Mucosa of rectum (tissue), 2 donors: ENCODE results near the gene DDX51.
"Not testable (repeated sequence)": the region's sequence is repeated elsewhere in the genome, so short reads cannot be mapped to it uniquely, and the experiment has no call there.

ENCODE experiments used
- H3K27ac ChIP-seq, 2 donors: one replicate each; pipeline ENCODE4 v1.7.0; 2013; ENCODE audit warnings: inconsistent platforms in 2 of 2, low read depth in 2 of 2, low read length in 2 of 2
- H3K27me3 ChIP-seq, 2 donors: one replicate each; pipeline ENCODE4 v1.7.0; 2013; ENCODE audit warnings: low read length in 2 of 2; ENCODE audit not compliant: control insufficient read depth in 2 of 2, insufficient read depth in 2 of 2
- H3K36me3 ChIP-seq, 2 donors: one replicate each; pipeline ENCODE4 v1.7.0; 2013; ENCODE audit warnings: low read length in 2 of 2; ENCODE audit not compliant: control insufficient read depth in 2 of 2, insufficient read depth in 2 of 2
- H3K4me1 ChIP-seq, 2 donors: one replicate each; pipeline ENCODE4 v1.7.0; 2013; ENCODE audit warnings: low read length in 2 of 2, mild to moderate bottlenecking in 1 of 2; ENCODE audit not compliant: control insufficient read depth in 2 of 2, insufficient read depth in 2 of 2
- H3K4me3 ChIP-seq, 2 donors: one replicate each; pipeline ENCODE4 v1.7.0; 2013; ENCODE audit warnings: low read length in 2 of 2
- H3K9ac ChIP-seq, 2 donors: one replicate each; pipeline ENCODE4 v1.7.0; 2013; ENCODE audit warnings: low read length in 2 of 2, low read depth in 1 of 2, mild to moderate bottlenecking in 1 of 2
- H3K9me3 ChIP-seq, 2 donors: one replicate each; pipeline ENCODE4 v1.7.0; 2013; ENCODE audit warnings: low read length in 2 of 2; ENCODE audit not compliant: control insufficient read depth in 2 of 2
- donor health status: healthy.
- donor health status: Normal muscosa, but diverticular disease.

Gene DDX51

DNA sequence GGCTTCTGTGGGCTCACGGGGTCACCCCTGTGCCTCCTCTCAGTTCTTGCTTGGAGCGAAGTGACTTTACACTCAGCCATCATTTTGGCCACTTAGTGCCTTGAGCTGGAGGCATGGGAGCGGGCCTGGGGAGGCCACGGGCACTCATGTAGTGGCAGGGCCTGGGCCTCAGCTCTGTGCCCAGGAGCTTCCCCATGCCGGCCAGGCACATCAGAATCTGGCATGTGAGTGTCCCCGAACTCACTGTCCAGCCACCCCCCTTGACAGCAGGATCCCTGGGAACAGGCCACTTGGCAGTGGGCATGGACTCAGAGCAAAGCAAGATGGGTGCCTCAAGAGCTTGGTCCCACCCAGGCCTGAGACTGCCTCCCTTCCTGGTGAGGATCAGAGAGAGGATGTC, 29.5 kb downstream of the DDX51 start:
- no peaks in the 10 kb centered on the region for H3K27me3 ChIP-seq
- no peak overlapping the region for H3K4me3 ChIP-seq
- H3K9ac ChIP-seq: no peak overlapping the region
- H3K36me3 ChIP-seq: peaks cover 27 to 38% of the 10 kb centered on the region in 2 donors
- no peak overlapping the region for H3K27ac ChIP-seq
- H3K9me3 ChIP-seq: no peaks in the 10 kb centered on the region
- H3K4me1 ChIP-seq: no peaks in the 10 kb centered on the region

DNA sequence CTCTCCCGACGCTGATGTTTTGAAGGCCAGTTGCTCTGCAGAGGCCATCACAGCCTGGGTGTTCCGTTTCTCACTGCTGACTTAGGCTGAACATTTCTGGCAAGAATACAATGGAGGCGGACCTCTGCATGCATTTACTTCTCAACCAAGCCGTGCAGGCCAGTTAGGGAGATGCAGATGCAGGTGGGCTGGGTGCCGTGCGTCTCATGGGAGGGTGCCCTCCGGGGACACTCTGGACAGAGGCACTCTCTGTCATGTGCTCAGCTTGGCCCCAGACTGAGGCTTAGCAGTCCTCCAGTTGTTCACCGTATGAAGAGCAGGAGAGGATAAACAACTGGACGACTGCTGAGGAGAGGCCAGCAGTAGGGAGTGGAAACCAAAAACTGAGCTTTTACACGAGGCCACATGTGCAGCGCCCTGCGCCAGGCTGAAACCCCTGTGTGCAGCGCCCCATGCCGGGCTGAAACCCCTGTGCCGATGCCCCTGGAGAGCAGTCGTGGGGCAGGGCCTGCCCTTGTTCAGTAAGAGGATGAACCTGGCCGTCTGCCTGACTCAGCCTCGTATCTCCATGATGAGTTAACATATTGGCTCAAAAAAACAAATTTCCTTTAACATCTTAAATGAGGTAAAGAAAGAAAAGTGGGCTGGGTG, 32.3 kb downstream of the DDX51 start:
- Histone ChIP-seq H3K4me1 (no peaks in the 10 kb centered on the region), H3K27ac (no peak overlapping the region), H3K9ac (no peak overlapping the region), H3K4me3 (no peak overlapping the region), H3K27me3 (no peaks in the 10 kb centered on the region), H3K36me3 (peaks cover 24 to 38% of the 10 kb centered on the region in 2 donors), H3K9me3 (no peaks in the 10 kb centered on the region)

DNA sequence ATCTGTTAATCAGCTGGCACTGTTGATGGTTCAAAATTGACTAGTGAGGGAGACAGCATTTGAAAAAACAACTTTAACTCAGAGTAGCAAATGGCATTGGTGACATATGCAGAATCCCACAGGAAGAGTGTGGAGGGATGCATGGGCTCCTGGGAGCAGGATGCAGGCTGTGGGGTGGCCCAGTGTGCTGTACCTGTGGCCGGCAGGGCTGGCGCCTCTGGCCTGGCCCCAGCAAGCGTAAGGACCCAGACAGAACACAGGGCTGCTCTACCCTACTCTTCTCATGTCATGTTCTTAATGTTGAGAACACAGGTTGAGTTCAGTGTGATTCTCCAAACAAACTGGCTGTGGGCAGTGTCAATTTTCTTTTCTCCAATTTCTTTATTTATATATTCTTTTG, 33.4 kb downstream of the DDX51 start:
- H3K27ac ChIP-seq: no peak overlapping the region
- no peaks in the 10 kb centered on the region for H3K9me3 ChIP-seq
- H3K9ac ChIP-seq: no peak overlapping the region
- no peak overlapping the region for H3K4me3 ChIP-seq
- H3K4me1 ChIP-seq: no peaks in the 10 kb centered on the region
- peaks cover 18 to 29% of the 10 kb centered on the region in 2 donors for H3K36me3 ChIP-seq
- no peaks in the 10 kb centered on the region for H3K27me3 ChIP-seq

DNA sequence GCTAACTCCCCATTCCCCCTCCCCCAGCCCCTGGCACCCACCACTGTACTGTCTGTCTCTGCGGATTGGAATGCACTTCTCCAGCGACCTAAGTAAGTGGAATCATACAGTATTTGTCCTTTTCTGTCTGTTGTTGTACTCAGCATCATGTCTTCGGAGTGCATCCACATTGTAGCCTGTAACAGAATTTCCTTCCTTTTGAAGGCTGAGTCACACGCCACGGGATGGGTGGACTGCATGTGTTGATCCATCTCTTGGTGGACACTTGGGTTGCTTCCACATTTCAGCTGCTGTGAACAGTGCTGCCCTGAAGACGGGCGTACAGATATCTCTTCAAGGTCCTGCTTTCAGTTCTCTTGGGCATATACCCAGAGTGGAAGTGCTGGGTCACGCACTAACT, 34.4 kb downstream of the DDX51 start:
- Histone ChIP-seq H3K27me3 (no peaks in the 10 kb centered on the region), H3K4me1 (no peaks in the 10 kb centered on the region), H3K36me3 (peaks cover 12 to 26% of the 10 kb centered on the region in 2 donors), H3K9me3 (no peaks in the 10 kb centered on the region), H3K9ac (no peak overlapping the region), H3K27ac (no peak overlapping the region), H3K4me3 (no peak overlapping the region)

GRCh38 chr12:132108211-132108832, 35.8 kb downstream of the DDX51 start:
- no peaks in the 10 kb centered on the region for H3K9me3 ChIP-seq
- no peak overlapping the region for H3K27ac ChIP-seq
- H3K36me3 ChIP-seq: peaks cover 9 to 17% of the 10 kb centered on the region in 2 donors
- H3K4me3 ChIP-seq: no peak overlapping the region
- no peak overlapping the region for H3K9ac ChIP-seq
- no peaks in the 10 kb centered on the region for H3K4me1 ChIP-seq
- no peaks in the 10 kb centered on the region for H3K27me3 ChIP-seq

GRCh38 chr12:132106921-132107320, 37.2 kb downstream of the DDX51 start:
- H3K9ac ChIP-seq: no peak overlapping the region
- H3K27ac ChIP-seq: no peak overlapping the region
- H3K27me3 ChIP-seq: no peaks in the 10 kb centered on the region
- no peak overlapping the region for H3K4me3 ChIP-seq
- H3K9me3 ChIP-seq: no peaks in the 10 kb centered on the region
- peaks cover 9 to 16% of the 10 kb centered on the region in 2 donors for H3K36me3 ChIP-seq
- no peaks in the 10 kb centered on the region for H3K4me1 ChIP-seq

GRCh38 chr12:132105467-132105866, 38.7 kb downstream of the DDX51 start:
- Histone ChIP-seq H3K27ac (no peak overlapping the region), H3K9ac (no peak overlapping the region), H3K4me1 (no peaks in the 10 kb centered on the region), H3K27me3 (no peaks in the 10 kb centered on the region), H3K9me3 (no peaks in the 10 kb centered on the region), H3K4me3 (no peak overlapping the region), H3K36me3 (peaks cover 4 to 14% of the 10 kb centered on the region in 2 donors)

DNA sequence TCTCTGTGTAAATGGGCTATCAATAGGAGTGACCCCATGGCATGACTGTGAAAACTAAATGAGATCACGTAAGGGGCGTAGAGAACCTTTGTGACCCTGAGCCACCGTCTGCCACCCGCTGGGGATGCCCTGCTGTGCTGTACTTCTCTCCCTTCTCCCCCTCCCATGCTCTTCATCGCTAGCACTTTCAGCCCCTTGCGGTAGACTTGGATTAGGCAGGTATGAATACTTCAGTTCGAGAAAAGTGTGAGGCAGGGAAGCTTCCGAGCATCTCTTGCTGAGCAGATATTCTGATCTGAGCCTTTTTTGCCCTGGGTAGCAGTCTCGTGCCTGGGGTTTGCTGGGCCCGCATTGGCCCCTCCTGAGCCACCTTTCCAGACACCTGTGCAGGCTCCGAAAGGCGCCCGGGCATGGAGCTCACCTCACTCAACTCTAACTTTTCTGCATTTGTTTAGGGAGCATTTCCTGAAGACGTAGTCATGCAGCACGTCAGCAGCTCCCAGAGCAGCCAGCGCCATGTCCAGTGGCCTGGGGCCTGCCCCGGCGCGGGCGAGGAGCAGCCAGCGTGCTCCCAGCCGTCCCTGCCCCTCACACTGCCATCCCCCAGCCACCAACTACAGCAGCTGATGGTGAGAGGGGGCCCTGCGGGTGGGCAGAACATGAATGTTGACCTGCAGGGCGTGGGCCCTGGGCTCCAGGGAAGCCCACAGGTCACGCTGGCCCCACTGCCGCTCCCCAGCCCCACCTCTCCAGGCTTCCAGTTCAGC, 40.4 kb downstream of the DDX51 start:
- Histone ChIP-seq H3K36me3 (peaks cover 4 to 13% of the 10 kb centered on the region in 2 donors), H3K9ac (no peak overlapping the region), H3K27me3 (no peaks in the 10 kb centered on the region), H3K27ac (no peak overlapping the region), H3K9me3 (no peaks in the 10 kb centered on the region), H3K4me3 (no peak overlapping the region), H3K4me1 (no peaks in the 10 kb centered on the region)

- H3K27me3 ChIP-seq, H3K9ac ChIP-seq, H3K4me1 ChIP-seq, H3K9me3 ChIP-seq, H3K4me3 ChIP-seq, H3K27ac ChIP-seq: not testable (repeated sequence)
- H3K36me3 ChIP-seq: peaks cover 4 to 16% of the 10 kb centered on the region in 2 donors
Observed at GRCh38 chr12:132103072-132103471, 41.0 kb downstream of the DDX51 start.

- no peak overlapping the region for H3K9ac ChIP-seq
- H3K27me3 ChIP-seq: no peaks in the 10 kb centered on the region
- H3K36me3 ChIP-seq: peaks cover 4 to 16% of the 10 kb centered on the region in 2 donors
- no peaks in the 10 kb centered on the region for H3K9me3 ChIP-seq
- no peak overlapping the region for H3K4me3 ChIP-seq
- no peaks in the 10 kb centered on the region for H3K4me1 ChIP-seq
- no peak overlapping the region for H3K27ac ChIP-seq
Observed at GRCh38 chr12:132102297-132102696, 41.8 kb downstream of the DDX51 start.
